Testis (tissue), 3 donors: Measurements from ENCODE around the gene TCF3. TPM values are rescaled to one million over a fixed set of nuclear protein-coding genes. Genes with fewer than 3 reads are reported as not detected.
"Not testable (repeated sequence)": the region's sequence is repeated elsewhere in the genome, so short reads cannot be mapped to it uniquely, and the experiment has no call there.

Experiments
- DNase-seq: peaks from one replicate; pipeline ENCODE4 v3.0.0-alpha.2; 2019
- H3K27ac ChIP-seq, 2 donors: fragments of 200-600 bp; sonication (generic); one replicate each; pipeline ENCODE4 v1.5.1; 2019
- H3K27me3 ChIP-seq: fragments of 200-600 bp; sonication (generic); one replicate; pipeline ENCODE4 v1.5.1; 2019
- H3K36me3 ChIP-seq: fragments of 200-600 bp; sonication (generic); one replicate; pipeline ENCODE4 v1.5.1; 2017; ENCODE audit warnings: low read depth; ENCODE audit errors: missing control alignments
- H3K4me1 ChIP-seq: fragments of 200-600 bp; sonication (generic); one replicate; pipeline ENCODE4 v1.5.1; 2019
- H3K4me3 ChIP-seq, 2 donors: fragments of 200-600 bp; sonication (generic); one replicate each; pipeline ENCODE4 v1.5.1; 2017 to 2019
- H3K9me3 ChIP-seq: fragments of 200-600 bp; sonication (generic); one replicate; pipeline ENCODE4 v1.5.1; 2017
- POLR2A ChIP-seq: fragments of 450-650 bp; IDR thresholded peaks from one replicate; pipeline ENCODE4 v1.6.1; 2017; ENCODE audit warnings: antibody characterized with exemption, mild to moderate bottlenecking, moderate library complexity
- WGBS, 2 donors: methylation state at CpG; one replicate each; pipeline ENCODE4 v1.1.5; 2018; 5-methylcytosine and 5-hydroxymethylcytosine counted together
- intact Hi-C: fragments of 100-400 bp; cut with DNase I; formaldehyde crosslinking; loops from one replicate; pipeline ENCODE4 v1.15.1; 2023; ENCODE audit warnings: low total_unique reads
- polyA plus RNA-seq: library from polyadenylated mRNA; stranded (reverse); fragments of 350-450 nt; fragmentation: Illumina TruSeq; extraction: RNeasy Lipid Tissue Mini Kit (QIAGEN cat#74804); gene quantifications from one replicate; pipeline ENCODE4 v1.2.3, GENCODE V29; 2014; ENCODE audit warnings: low read depth, low replicate concordance; ENCODE audit not compliant: insufficient read depth
- total RNA-seq, 2 donors: library from RNA; depleted of rRNA; stranded (reverse); fragments of >200 nt; gene quantifications; one replicate each; pipeline ENCODE4 v1.2.3, GENCODE V29; 2016
- TF ChIP-seq, protein P1 (sequence below), 3 experiments: fragments of 450-650 bp in 2 of 3; fragments of 200-600 bp in 1 of 3; sonication (generic) in 1 of 3; IDR thresholded peaks; one replicate each; pipeline ENCODE4 v1.5.1; 2016 to 2019; ENCODE audit warnings: antibody characterized with exemption in 3 of 3, mild to moderate bottlenecking in 2 of 3, moderate library complexity in 1 of 3

Gene TCF3
- total and polyA plus RNA-seq, 3 donors from 2014 or later: 157 to 423 (median 330) TPM

GRCh38 chr19:1644070-1644469 lies 8.3 kb downstream of the TCF3 start:
- intact Hi-C loops: no loop called here
- H3K27me3 ChIP-seq: no peaks in the 10 kb centered on the region
- no peaks in the 10 kb centered on the region for H3K36me3 ChIP-seq

DNA sequence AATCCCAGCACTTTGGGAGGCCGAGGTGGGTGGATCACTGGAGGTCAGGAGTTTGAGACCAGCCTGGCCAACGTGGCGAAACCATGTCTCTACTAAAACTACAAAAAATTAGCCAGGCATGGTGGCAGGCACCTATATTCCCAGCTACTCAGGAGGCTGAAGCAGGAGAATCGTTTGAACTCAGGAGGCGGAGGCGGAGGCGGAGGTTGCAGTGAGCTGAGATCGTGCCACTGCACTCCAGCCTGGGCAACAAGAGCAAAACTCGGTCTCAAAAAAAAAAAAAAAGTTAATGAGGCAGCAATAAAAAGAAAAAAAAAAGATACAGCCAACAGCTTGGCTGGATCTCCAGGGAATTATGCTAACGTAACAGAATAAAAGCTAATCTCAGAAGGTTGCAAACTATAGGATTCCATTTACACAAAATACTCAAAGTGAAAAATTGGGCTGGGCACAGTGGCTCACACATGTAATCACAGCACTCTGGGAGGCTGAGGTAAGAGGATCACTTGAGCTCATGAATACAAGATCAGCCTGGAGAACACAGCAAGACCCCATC lies 11.4 kb downstream of the TCF3 start:
- H3K27ac ChIP-seq, H3K4me1 ChIP-seq, DNase-seq, H3K9me3 ChIP-seq, H3K36me3 ChIP-seq, H3K4me3 ChIP-seq, H3K27me3 ChIP-seq, intact Hi-C loops: not testable (repeated sequence)
- 82 to 88% methylated on average over 10 of the region's 10 CpGs for WGBS, 2 donors

More at GRCh38 chr19:1644070-1644469, 8.3 kb downstream of the TCF3 start:
- no peak for DNase-seq
- no peaks in the 10 kb centered on the region for H3K9me3 ChIP-seq
- H3K4me1 ChIP-seq: peaks cover 8% of the 10 kb centered on the region
- WGBS, 2 donors: 94 to 100% methylated on average over 9 to 16 of the region's 16 CpGs
- no peak overlapping the region for H3K4me3 ChIP-seq
- H3K27ac ChIP-seq: no peak overlapping the region
- TF ChIP-seq, protein P1, sequence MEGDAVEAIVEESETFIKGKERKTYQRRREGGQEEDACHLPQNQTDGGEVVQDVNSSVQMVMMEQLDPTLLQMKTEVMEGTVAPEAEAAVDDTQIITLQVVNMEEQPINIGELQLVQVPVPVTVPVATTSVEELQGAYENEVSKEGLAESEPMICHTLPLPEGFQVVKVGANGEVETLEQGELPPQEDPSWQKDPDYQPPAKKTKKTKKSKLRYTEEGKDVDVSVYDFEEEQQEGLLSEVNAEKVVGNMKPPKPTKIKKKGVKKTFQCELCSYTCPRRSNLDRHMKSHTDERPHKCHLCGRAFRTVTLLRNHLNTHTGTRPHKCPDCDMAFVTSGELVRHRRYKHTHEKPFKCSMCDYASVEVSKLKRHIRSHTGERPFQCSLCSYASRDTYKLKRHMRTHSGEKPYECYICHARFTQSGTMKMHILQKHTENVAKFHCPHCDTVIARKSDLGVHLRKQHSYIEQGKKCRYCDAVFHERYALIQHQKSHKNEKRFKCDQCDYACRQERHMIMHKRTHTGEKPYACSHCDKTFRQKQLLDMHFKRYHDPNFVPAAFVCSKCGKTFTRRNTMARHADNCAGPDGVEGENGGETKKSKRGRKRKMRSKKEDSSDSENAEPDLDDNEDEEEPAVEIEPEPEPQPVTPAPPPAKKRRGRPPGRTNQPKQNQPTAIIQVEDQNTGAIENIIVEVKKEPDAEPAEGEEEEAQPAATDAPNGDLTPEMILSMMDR (IDR thresholded peaks at IDR 0.05): no peak
- no peak for TF ChIP-seq POLR2A

GRCh38 chr19:1636325-1637236 lies 15.8 kb downstream of the TCF3 start:
- Histone ChIP-seq H3K27me3 (no peaks in the 10 kb centered on the region), H3K9me3 (no peaks in the 10 kb centered on the region), H3K4me1 (no peaks in the 10 kb centered on the region), H3K4me3 (no peak overlapping the region), H3K36me3 (no peaks in the 10 kb centered on the region), H3K27ac (no peak overlapping the region)
- no peak for DNase-seq
- intact Hi-C loops: no loop called here
- TF ChIP-seq, protein P1 (IDR thresholded peaks at IDR 0.05): no peak
- no peak for TF ChIP-seq POLR2A
- 94 to 96% methylated on average over 20 to 34 of the region's 34 CpGs for WGBS, 2 donors

DNA sequence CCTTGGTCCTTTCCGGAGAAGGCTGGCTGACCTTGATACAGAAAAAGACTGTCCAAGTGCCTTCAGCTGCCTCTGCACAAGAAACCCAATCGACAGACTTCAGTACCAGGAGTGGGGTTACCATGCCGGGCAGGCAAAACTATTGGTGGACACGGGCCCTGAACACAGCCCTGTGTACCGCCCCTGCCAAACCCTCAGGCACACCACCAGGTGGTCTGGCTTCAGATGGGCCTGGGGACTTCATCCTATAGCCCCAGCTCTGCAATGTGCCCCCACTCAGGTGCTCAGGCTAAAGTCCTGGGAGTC lies 17.5 kb downstream of the TCF3 start:
- no peak for TF ChIP-seq POLR2A
- no peak overlapping the region for H3K27ac ChIP-seq
- no peaks in the 10 kb centered on the region for H3K36me3 ChIP-seq
- H3K4me3 ChIP-seq: no peak overlapping the region
- no peaks in the 10 kb centered on the region for H3K27me3 ChIP-seq
- WGBS, 2 donors: 83 to 89% methylated on average over 5 of the region's 5 CpGs
- no peak for DNase-seq
- H3K4me1 ChIP-seq: no peaks in the 10 kb centered on the region
- intact Hi-C loops: no loop called here
- H3K9me3 ChIP-seq: no peaks in the 10 kb centered on the region

- WGBS, 2 donors: 77 to 92% methylated on average over 5 to 19 of the region's 19 CpGs
- TF ChIP-seq, protein P1 (IDR thresholded peaks at IDR 0.05): no peak
- TF ChIP-seq POLR2A: no peak
- intact Hi-C loops: no loop called here
- H3K9me3 ChIP-seq: no peaks in the 10 kb centered on the region
- H3K4me1 ChIP-seq: no peaks in the 10 kb centered on the region
- no peaks in the 10 kb centered on the region for H3K27me3 ChIP-seq
- no peak for DNase-seq
- no peaks in the 10 kb centered on the region for H3K36me3 ChIP-seq
- no peak overlapping the region for H3K27ac ChIP-seq
- no peak overlapping the region for H3K4me3 ChIP-seq
Observed at GRCh38 chr19:1634242-1634937, 18.0 kb downstream of the TCF3 start.
